ENCODE measurements around the gene EEF1A2. TPM values are rescaled to one million over a fixed set of nuclear protein-coding genes. Genes with fewer than 3 reads are reported as not detected.

The EEF1A2 gene
- polyA plus RNA-seq, 2 of the 4 experiments (the other 2 are of a cell fraction) = 16.3 to 129 TPM

GRCh38 chr20:63536997-63537524, 38.2 kb upstream of the EEF1A2 start, which contains the start of gene PTK6 (continued):
- TF ChIP-seq CTCF (IDR thresholded peaks at IDR 0.05) (no peak), E2F6 (IDR thresholded peaks at IDR 0.05; ENCODE audit: borderline replicate concordance, low read depth) (0 out of 2 replicates have a peak, but pooled peaks have one; percentile 1), CHD4 (IDR thresholded peaks at IDR 0.05; ENCODE audit: borderline replicate concordance) (no peak), POLR2A (IDR thresholded peaks at IDR 0.05; ENCODE audit: low read length) (peak; percentile 44), CBX2 (IDR thresholded peaks at IDR 0.05; ENCODE audit: borderline replicate concordance, low read depth) (no peak), ZSCAN20 (CRISPR knock-in tag; IDR thresholded peaks at IDR 0.05) (no peak)

- H3K4me2 ChIP-seq = peak overlapping the region; percentile 94
- WGBS (ENCODE audit: missing lambda C conversion rate) = 59% methylated on average over 24 of the region's 35 CpGs
- FAIRE-seq (no peak), ATAC-seq (no peak), DNase-seq (ENCODE audit: low read depth in 1 of 2, low spot score in 1 of 2) (peak; percentile 56 to 58)
- no peak for TF ChIP-seq POLR2AphosphoS2 (conservative IDR thresholded peaks at IDR 0.05; ENCODE audit: low read length)
- TF ChIP-seq FOSL2 (IDR thresholded peaks at IDR 0.05) = no peak
- TF ChIP-seq FOSL2 (CRISPR knock-in tag; IDR thresholded peaks at IDR 0.05) = 0 out of 2 replicates have a peak, but pooled peaks have one; percentile 21
- TF ChIP-seq JUNB (IDR thresholded peaks at IDR 0.05) = no peak
- no peaks in the 10 kb centered on the region for H3K9me3 ChIP-seq
- H3K4me1 ChIP-seq = peaks cover 18% of the 10 kb centered on the region
- POLR2A ChIA-PET = interaction anchor here (1.4 to 4.9 kb wide), 4 partner anchors 15 to 444 kb away, joined by 4 to 62 read pairs (median 10); partner anchors contain the start of genes GMEB2, PPDPF, PRPF6 and TPD52L2
- H3K4me3 ChIP-seq = peak overlapping the region; percentile 59
- CTCF ChIA-PET = interaction anchor here (0.7 to 6.8 kb wide), 24 partner anchors 7 to 584 kb away, joined by 3 to 93 read pairs (median 12); partner anchors contain the start of genes FNDC11, GMEB2, PPDPF and TPD52L2
- peak overlapping the region; percentile 93 to 97 for H3K27ac ChIP-seq
These were observed 37.5 kb upstream of the EEF1A2 start for GRCh38 chr20:63536241-63536977.

DNA sequence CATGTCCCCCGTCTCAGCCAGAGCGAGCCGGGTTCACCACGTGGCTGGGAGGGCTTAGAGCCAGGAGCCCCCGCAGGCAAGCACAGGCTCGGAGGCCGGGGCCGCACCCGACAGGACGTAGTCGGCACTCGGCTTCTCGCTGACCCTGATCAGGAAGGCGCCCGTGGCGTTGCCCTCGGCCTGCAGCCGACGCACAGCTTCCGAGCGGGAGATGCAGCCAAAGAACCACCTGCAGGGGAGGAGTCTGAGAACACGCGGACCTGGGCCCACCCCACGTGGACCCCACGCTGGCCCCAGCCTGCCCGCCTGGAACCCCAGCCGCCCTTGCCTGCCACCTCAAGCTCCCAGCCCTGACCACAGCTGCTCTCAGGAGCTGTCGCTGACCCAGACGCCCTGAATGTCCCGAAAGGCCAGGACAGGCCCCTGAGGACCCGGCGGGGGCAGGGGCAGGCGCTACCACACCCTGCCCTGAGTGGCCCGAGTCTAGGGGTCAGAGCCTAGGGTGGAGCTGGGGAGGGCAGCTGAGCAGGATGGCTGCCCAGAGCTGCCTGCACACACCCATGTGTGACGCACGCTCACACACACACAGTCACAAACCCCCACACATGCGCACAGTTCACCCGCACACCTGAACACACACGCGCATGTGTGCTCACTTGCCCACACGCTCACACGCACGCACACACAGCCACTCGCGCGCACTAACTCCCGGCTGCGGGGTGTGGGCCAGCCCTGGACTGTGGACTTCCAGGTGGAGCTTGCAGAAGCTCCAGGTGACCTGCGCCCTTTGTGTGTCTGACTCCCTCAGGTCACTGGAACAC, 36.2 kb upstream of the EEF1A2 start:
- ATAC-seq = no peak
- no peak for FAIRE-seq
- Histone ChIP-seq H3K4me3 (no peak overlapping the region), H3K9me3 (no peaks in the 10 kb centered on the region), H3K4me1 (peaks cover 18% of the 10 kb centered on the region), H3K4me2 (no peak overlapping the region), H3K27ac (no peak overlapping the region)
- ChIA-PET CTCF (interaction anchor here (1.1 to 6.8 kb wide), 4 partner anchors 13 to 445 kb away, joined by 3 to 50 read pairs (median 42); partner anchors contain the start of gene PPDPF), POLR2A (interaction anchor here (1.0 to 4.9 kb wide), 2 partner anchors 10 to 13 kb away, joined by 3 to 62 read pairs; partner anchors contain the start of gene PPDPF)
- DNase-seq (ENCODE audit: low read depth in 1 of 2, low spot score in 1 of 2) = no peak
- TF ChIP-seq MAFK (IDR thresholded peaks at IDR 0.05; ENCODE audit: partially characterized antibody) = no peak
- WGBS (ENCODE audit: missing lambda C conversion rate) = 88% methylated on average over 39 of the region's 49 CpGs

DNA sequence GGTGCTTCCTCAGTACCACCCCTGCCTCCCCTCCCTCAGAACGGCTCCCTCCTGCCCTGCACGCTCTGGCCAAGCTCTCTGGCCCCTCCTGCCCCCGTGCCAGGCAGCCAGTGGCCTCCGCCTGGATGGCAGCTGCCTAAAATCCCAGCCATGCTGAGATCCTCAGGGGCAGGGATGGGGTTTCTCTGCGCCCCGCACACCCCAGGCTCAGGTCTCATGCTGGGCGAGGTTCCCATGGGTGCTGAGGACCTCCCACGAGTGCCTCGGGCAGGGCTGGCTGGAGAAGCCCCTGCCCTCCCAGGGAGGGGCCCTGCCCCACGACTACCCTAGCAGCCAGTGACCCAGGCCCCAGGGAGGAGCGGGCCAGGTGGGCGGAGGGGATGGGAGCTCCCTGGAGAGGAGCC, 35.5 kb upstream of the EEF1A2 start:
- no peak overlapping the region for H3K4me2 ChIP-seq
- H3K9me3 ChIP-seq = no peaks in the 10 kb centered on the region
- ChIA-PET POLR2A (interaction anchor here (4.9 kb wide), 1 partner anchor 13 kb away, joined by 62 read pairs; the partner anchor contains the start of gene PPDPF), CTCF (interaction anchor here (1.1 to 6.8 kb wide), 2 partner anchors 37 to 446 kb away, joined by 3 to 50 read pairs; no protein-coding TSS in a partner anchor)
- H3K4me3 ChIP-seq = no peak overlapping the region
- H3K4me1 ChIP-seq = peaks cover 18% of the 10 kb centered on the region
- FAIRE-seq = no peak
- TF ChIP-seq CTCF (IDR thresholded peaks at IDR 0.05) = no peak
- TF ChIP-seq GATA3 (IDR thresholded peaks at IDR 0.05; ENCODE audit: borderline replicate concordance) = no peak
- TF ChIP-seq RARB (CRISPR knock-in tag; IDR thresholded peaks at IDR 0.05) = no peak
- TF ChIP-seq FOSB (CRISPR knock-in tag; IDR thresholded peaks at IDR 0.05) = no peak
- TF ChIP-seq EHF (CRISPR knock-in tag; IDR thresholded peaks at IDR 0.05) = no peak
- TF ChIP-seq CHD2 (IDR thresholded peaks at IDR 0.05; ENCODE audit: low read length, partially characterized antibody) = no peak
- no peak for TF ChIP-seq RCOR1 (IDR thresholded peaks at IDR 0.05; ENCODE audit: low read depth, low read length)
- no peak for TF ChIP-seq ZC3H11A (IDR thresholded peaks at IDR 0.05)
- no peak for TF ChIP-seq CBX8 (IDR thresholded peaks at IDR 0.05)
- no peak for TF ChIP-seq JUNB (IDR thresholded peaks at IDR 0.05)
- TF ChIP-seq ZSCAN20 (CRISPR knock-in tag; IDR thresholded peaks at IDR 0.05) = no peak
- no peak for TF ChIP-seq FOXS1 (CRISPR knock-in tag; IDR thresholded peaks at IDR 0.05)
- TF ChIP-seq MAFK (IDR thresholded peaks at IDR 0.05; ENCODE audit: partially characterized antibody) = no peak
- no peak for TF ChIP-seq E2F6 (IDR thresholded peaks at IDR 0.05; ENCODE audit: borderline replicate concordance, low read depth)
- no peak for TF ChIP-seq PHF8 (IDR thresholded peaks at IDR 0.05; ENCODE audit: borderline replicate concordance, low read depth)
- TF ChIP-seq JUN (IDR thresholded peaks at IDR 0.05) = no peak
- no peak for TF ChIP-seq KDM5A (IDR thresholded peaks at IDR 0.05)
- no peak for TF ChIP-seq CEBPB (IDR thresholded peaks at IDR 0.05)
- WGBS (ENCODE audit: missing lambda C conversion rate) = 76% methylated on average over 9 of the region's 12 CpGs
- ATAC-seq = no peak
- no peak for DNase-seq (ENCODE audit: low read depth in 1 of 2, low spot score in 1 of 2)
- no peak overlapping the region for H3K27ac ChIP-seq
